ENCODE data around the gene CAPRIN2. TPM values are rescaled to one million over a fixed set of nuclear protein-coding genes. Genes with fewer than 3 reads are reported as not detected.
A peak's percentile ranks its signal among the peaks of the same experiment; 100 is the strongest.

The CAPRIN2 gene
- total and polyA plus RNA-seq, 2 of the 4 experiments (the other 2 are of a cell fraction): 18.9 to 23.8 TPM

DNA sequence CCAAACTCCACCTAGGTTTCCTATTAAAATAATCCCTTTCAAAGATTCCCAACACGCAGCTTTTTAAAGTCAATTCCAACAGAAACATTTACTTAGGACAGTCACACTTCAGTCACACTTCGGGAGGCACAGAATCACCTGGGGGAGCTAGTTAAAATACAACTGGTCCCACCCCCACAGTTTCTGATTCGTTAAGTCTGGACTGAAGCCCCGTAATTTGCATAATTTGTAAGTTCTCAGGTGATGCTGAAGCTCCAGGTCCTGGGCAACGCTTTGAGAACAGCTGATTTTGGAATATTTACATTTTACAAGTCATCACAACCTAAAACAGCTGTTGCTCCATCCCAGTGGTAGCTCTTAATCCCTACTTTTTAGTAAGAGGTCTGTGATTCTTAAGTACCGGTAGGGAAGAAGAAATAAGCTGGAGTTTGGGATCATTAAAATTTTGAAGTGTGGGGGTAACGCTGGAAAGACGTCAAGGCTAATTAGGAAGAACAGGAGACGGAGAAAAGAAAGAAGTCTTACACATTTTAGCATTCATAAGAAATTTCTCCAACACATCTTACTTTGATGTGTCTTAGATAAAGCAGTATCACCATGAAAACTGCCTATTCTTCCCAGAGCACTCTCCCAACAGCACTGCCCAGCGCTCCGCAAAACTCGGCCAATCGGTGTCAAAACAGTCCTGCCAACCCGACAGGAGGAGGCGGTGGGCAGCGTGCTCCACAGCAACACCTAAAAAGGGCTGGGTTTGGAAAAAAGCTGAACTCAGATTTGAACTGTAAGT, 60.1 kb downstream of the CAPRIN2 start:
- peaks cover 4% of the 10 kb centered on the region; the same call in 1 of the 2 replicates for H4K20me1 ChIP-seq (ENCODE audit: insufficient read depth, low read length)
- no peak overlapping the region for H3K14ac ChIP-seq (replicated peaks; ENCODE audit: low read depth, low read length)
- ATAC-seq (ENCODE audit: low read depth): peak; percentile 44
- peak overlapping the region; percentile 88 for H2AK9ac ChIP-seq (replicated peaks; ENCODE audit: low read depth, low read length, poor library complexity)
- peak overlapping the region; percentile 70; the same call in 1 of the 2 replicates for H3K4ac ChIP-seq (ENCODE audit: low read depth, low read length)
- no peak overlapping the region for H4K91ac ChIP-seq (ENCODE audit: insufficient read depth, low read depth, low read length)
- peak; percentile 35 for DNase-seq
- no peaks in the 10 kb centered on the region for H3K9me3 ChIP-seq (ENCODE audit: control insufficient read depth, insufficient read depth, low read length)
- peaks cover 6% of the 10 kb centered on the region for H3K4me1 ChIP-seq (ENCODE audit: control insufficient read depth, insufficient read depth, low read length)
- H4K5ac ChIP-seq (ENCODE audit: low read depth, low read length): peak overlapping the region; percentile 79; the same call in 1 of the 2 replicates
- H2BK20ac ChIP-seq (ENCODE audit: low read depth, low read length): no peak overlapping the region
- H3K56ac ChIP-seq (ENCODE audit: extremely low read depth, insufficient read depth, low read length): no peak overlapping the region; the same call in 1 of the 2 replicates
- WGBS, 2 experiments (ENCODE audit: extremely low coverage in 2 of 2, insufficient read length in 1 of 2): 24% methylated on average over 2 of the region's 16 CpGs; no CpG with 5 or more reads in 1 of the 2 experiments
- TF ChIP-seq, protein P1, sequence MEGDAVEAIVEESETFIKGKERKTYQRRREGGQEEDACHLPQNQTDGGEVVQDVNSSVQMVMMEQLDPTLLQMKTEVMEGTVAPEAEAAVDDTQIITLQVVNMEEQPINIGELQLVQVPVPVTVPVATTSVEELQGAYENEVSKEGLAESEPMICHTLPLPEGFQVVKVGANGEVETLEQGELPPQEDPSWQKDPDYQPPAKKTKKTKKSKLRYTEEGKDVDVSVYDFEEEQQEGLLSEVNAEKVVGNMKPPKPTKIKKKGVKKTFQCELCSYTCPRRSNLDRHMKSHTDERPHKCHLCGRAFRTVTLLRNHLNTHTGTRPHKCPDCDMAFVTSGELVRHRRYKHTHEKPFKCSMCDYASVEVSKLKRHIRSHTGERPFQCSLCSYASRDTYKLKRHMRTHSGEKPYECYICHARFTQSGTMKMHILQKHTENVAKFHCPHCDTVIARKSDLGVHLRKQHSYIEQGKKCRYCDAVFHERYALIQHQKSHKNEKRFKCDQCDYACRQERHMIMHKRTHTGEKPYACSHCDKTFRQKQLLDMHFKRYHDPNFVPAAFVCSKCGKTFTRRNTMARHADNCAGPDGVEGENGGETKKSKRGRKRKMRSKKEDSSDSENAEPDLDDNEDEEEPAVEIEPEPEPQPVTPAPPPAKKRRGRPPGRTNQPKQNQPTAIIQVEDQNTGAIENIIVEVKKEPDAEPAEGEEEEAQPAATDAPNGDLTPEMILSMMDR (conservative IDR thresholded peaks at IDR 0.05; ENCODE audit: low read depth, low read length): no peak
- peak; percentile 4; the same call in 1 of the 2 replicates for TF ChIP-seq RAD21 (IDR thresholded peaks at IDR 0.05; ENCODE audit: low read length)
- peak; percentile 59; the same call in 1 of the 2 replicates for TF ChIP-seq MXI1 (IDR thresholded peaks at IDR 0.05; ENCODE audit: borderline replicate concordance, low read depth, low read length)
- H2AFZ ChIP-seq (replicated peaks; ENCODE audit: low read length, poor library complexity): peak overlapping the region; percentile 98
- H2BK15ac ChIP-seq (ENCODE audit: low read depth, low read length): no peak overlapping the region
- peak overlapping the region; percentile 18 for H2BK5ac ChIP-seq (ENCODE audit: low read depth, low read length, poor library complexity, severe bottlenecking)
- H3K4me2 ChIP-seq (ENCODE audit: low read depth, low read length): peak overlapping the region; percentile 99
- no TSS peak for BruUV-seq (replicated peaks)
- intact Hi-C loops (cut with micrococcal nuclease): loop anchor here (1.0 to 2.0 kb wide), 2 partner anchors 60 to 102 kb away; partner anchors contain the start of gene CAPRIN2
- no peaks in the 10 kb centered on the region for H3K36me3 ChIP-seq (ENCODE audit: control insufficient read depth, insufficient read depth, low read length)
- ChIA-PET POLR2A (ENCODE audit: unreplicated experiment) (no interaction called here), CTCF (interaction anchor here (0.6 to 1.6 kb wide), 4 partner anchors 22 to 1054 kb away, joined by 3 to 4 read pairs (median 3); no protein-coding TSS in a partner anchor)
- H2BK120ac ChIP-seq (ENCODE audit: low read depth, low read length): no peak overlapping the region
- H3K23ac ChIP-seq (ENCODE audit: low read depth, low read length): peak overlapping the region; percentile 89
- H3K18ac ChIP-seq (ENCODE audit: low read depth, low read length): 0 out of 2 replicates have a peak overlapping the region, but pooled peaks have one; percentile 21
- H3K27ac ChIP-seq (ENCODE audit: insufficient read depth, low read length): peak overlapping the region; percentile 64; the same call in 1 of the 2 replicates
- H3K9me1 ChIP-seq (ENCODE audit: insufficient read depth, low read length): peaks cover 8% of the 10 kb centered on the region
- H3K9ac ChIP-seq (ENCODE audit: low read depth, low read length): peak overlapping the region; percentile 88
- in situ Hi-C loops (cut with MboI; ENCODE audit: low sequenced_read_pairs): no loop called here
- H3K27me3 ChIP-seq (ENCODE audit: control insufficient read depth, insufficient read depth, low read length): no peaks in the 10 kb centered on the region
- H4K8ac ChIP-seq (ENCODE audit: low read depth in 2 of 2, low read length in 2 of 2): peak overlapping the region; percentile 83 to 99; a peak in 3 of 4 replicates
- peak overlapping the region; percentile 13; the same call in 1 of the 2 replicates for H2AK5ac ChIP-seq (ENCODE audit: low read depth, low read length)
- peaks cover 18 to 45% of the 10 kb centered on the region in 2 experiments for H3K79me1 ChIP-seq (ENCODE audit: low read depth in 1 of 2, low read length in 2 of 2)
- dilution Hi-C loops (cut with HindIII; ENCODE audit: low sequenced_read_pairs, unreplicated experiment): no loop called here
- H3K4me3 ChIP-seq (ENCODE audit: insufficient read depth, low read depth, low read length): peak overlapping the region; percentile 100

Measured in IMR-90 (cell line).